GM23248 (cell line): ENCODE data around the gene DNAH5.

Experiments
- EZH2 ChIP-seq: fragments of 200-600 bp; sonication (generic); IDR thresholded peaks from 2 replicates; pipeline ENCODE4 v1.6.1; 2018; ENCODE audit warnings: antibody characterized with exemption, mild to moderate bottlenecking; ENCODE audit not compliant: insufficient read depth, poor library complexity, severe bottlenecking
- EZH2phosphoT487 ChIP-seq: fragments of 200-600 bp; sonication (generic); IDR thresholded peaks from 2 replicates; pipeline ENCODE4 v1.6.1; 2018; ENCODE audit warnings: antibody characterized with exemption, moderate library complexity, mild to moderate bottlenecking, low read depth; ENCODE audit not compliant: insufficient read depth

GRCh38 chr5:13658152-13658551, 286.3 kb downstream of the DNAH5 start:
- no peak for TF ChIP-seq EZH2phosphoT487
- no peak for TF ChIP-seq EZH2
